Stomach (tissue), 9 donors: ENCODE measurements around the gene BUD13. TPM values are rescaled to one million over a fixed set of nuclear protein-coding genes. Genes with fewer than 3 reads are reported as not detected.

Experiments used
- DNase-seq, 2 donors: peaks; one replicate each; pipeline versions ENCODE4 v3.0.0 to v3.0.0-alpha.2; 2013 to 2019
- H3K27ac ChIP-seq, 5 donors: fragments of 200-600 bp in 4 of 5; sonication (generic) in 4 of 5; one replicate each; pipeline ENCODE4 v1.5.1; 2013 to 2019; ENCODE audit warnings: mild to moderate bottlenecking in 1 of 5, moderate library complexity in 1 of 5
- H3K27me3 ChIP-seq, 3 donors: fragments of 200-600 bp; sonication (generic); one replicate each; pipeline ENCODE4 v1.5.1; 2017 to 2019; ENCODE audit warnings: mixed run types in 1 of 3
- H3K36me3 ChIP-seq, 4 donors: fragments of 200-600 bp; sonication (generic); 1 replicate in 3 of 4; 2 replicates in 1 of 4; pipeline ENCODE4 v1.5.1; 2016 to 2019
- H3K4me1 ChIP-seq, 4 donors: fragments of 200-600 bp; sonication (generic); one replicate each; pipeline ENCODE4 v1.5.1; 2016 to 2019
- H3K4me3 ChIP-seq, 4 donors: fragments of 200-600 bp; sonication (generic) in 3 of 4; one replicate each; pipeline ENCODE4 v1.5.1; 2016 to 2019; ENCODE audit warnings: mild to moderate bottlenecking in 1 of 4
- H3K9me3 ChIP-seq, 4 donors: fragments of 200-600 bp; sonication (generic); one replicate each; pipeline ENCODE4 v1.5.1; 2016 to 2019
- EP300 ChIP-seq: sonication (generic); formaldehyde crosslinking; IDR thresholded peaks from one replicate; pipeline ENCODE4 v1.6.1; 2017; ENCODE audit warnings: antibody characterized with exemption
- POLR2A ChIP-seq, 4 donors: fragments of 450-650 bp; IDR thresholded peaks; one replicate each; pipeline ENCODE4 v1.6.1; 2016; ENCODE audit warnings: antibody characterized with exemption in 4 of 4, control low read depth in 2 of 4, mild to moderate bottlenecking in 1 of 4, moderate library complexity in 1 of 4
- POLR2AphosphoS5 ChIP-seq, 3 donors: sonication (generic); formaldehyde crosslinking; IDR thresholded peaks; one replicate each; pipeline ENCODE4 v1.6.1; 2016; ENCODE audit warnings: antibody characterized with exemption in 3 of 3
- WGBS, 5 donors: extraction: QIAGEN DNeasy Blood & Tissue Kit in 3 of 5; methylation state at CpG; one replicate each; pipeline versions ENCODE4 v1.1.5 to v1.1.7; 2013 to 2018; 5-methylcytosine and 5-hydroxymethylcytosine counted together
- intact Hi-C: fragments of 100-400 bp; cut with DNase I; formaldehyde crosslinking; loops from one replicate; pipeline ENCODE4 v1.15.1; 2023; ENCODE audit warnings: low total_unique reads
- polyA plus RNA-seq, 3 donors: library from polyadenylated mRNA; stranded (reverse); fragments of 200-250 nt; gene quantifications; one replicate each; pipeline ENCODE4 v1.2.3, GENCODE V29; 2013
- total RNA-seq, 5 donors: library from RNA; depleted of rRNA; stranded (reverse); fragments of >200 nt; gene quantifications; one replicate each; pipeline versions ENCODE4 v1.1.0 to v1.2.3, GENCODE V29; 2014 to 2016
- TF ChIP-seq, protein P1 (sequence below), 7 experiments: fragments of 450-650 bp in 4 of 7; fragments of 200-600 bp in 3 of 7; sonication (generic) in 3 of 7; IDR thresholded peaks; one replicate each; pipeline ENCODE4 v1.5.1; 2016 to 2019; ENCODE audit warnings: antibody characterized with exemption in 7 of 7, control low read depth in 2 of 7, mild to moderate bottlenecking in 1 of 7
- donor health status: healthy with polysubstance abuse.
- donor health status: Bipolar disorder and iron deficiency.
- donor health status: healthy.

The BUD13 gene
- total and polyA plus RNA-seq, 8 donors: 4.1 to 21.7 (median 15.8) TPM

DNA sequence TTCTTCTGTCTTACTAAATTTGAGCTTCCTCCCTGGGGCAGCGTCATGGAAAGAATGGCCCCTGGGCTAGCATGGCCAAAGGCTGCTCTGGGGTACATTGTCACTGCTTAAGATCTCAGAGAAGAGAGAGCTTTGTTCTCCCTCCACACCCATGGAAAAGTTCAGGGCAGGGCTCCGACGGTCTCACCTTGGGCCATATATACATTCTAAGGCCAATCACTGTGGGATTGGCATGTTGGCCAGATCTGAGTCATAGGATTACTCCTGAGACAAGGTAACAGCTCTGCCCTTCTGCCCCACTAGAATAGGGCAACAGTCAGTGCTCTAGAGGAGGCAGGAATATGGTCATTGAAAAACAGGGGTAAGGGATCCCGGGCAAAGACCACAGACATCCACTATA, 56.2 kb downstream of the BUD13 start:
- Histone ChIP-seq H3K27me3 (peaks cover 0 to 45% (median 0%) of the 10 kb centered on the region in 3 donors), H3K4me3 (no peak overlapping the region), H3K36me3 (no peaks in the 10 kb centered on the region), H3K9me3 (peaks cover 0 to 6% (median 0%) of the 10 kb centered on the region in 4 donors), H3K27ac (no peak overlapping the region), H3K4me1 (no peaks in the 10 kb centered on the region)
- 65 to 77% (median 75%) methylated on average over 4 of the region's 4 CpGs for WGBS, 5 donors
- intact Hi-C loops: no loop called here
- TF ChIP-seq, protein P1, sequence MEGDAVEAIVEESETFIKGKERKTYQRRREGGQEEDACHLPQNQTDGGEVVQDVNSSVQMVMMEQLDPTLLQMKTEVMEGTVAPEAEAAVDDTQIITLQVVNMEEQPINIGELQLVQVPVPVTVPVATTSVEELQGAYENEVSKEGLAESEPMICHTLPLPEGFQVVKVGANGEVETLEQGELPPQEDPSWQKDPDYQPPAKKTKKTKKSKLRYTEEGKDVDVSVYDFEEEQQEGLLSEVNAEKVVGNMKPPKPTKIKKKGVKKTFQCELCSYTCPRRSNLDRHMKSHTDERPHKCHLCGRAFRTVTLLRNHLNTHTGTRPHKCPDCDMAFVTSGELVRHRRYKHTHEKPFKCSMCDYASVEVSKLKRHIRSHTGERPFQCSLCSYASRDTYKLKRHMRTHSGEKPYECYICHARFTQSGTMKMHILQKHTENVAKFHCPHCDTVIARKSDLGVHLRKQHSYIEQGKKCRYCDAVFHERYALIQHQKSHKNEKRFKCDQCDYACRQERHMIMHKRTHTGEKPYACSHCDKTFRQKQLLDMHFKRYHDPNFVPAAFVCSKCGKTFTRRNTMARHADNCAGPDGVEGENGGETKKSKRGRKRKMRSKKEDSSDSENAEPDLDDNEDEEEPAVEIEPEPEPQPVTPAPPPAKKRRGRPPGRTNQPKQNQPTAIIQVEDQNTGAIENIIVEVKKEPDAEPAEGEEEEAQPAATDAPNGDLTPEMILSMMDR (IDR thresholded peaks at IDR 0.05): no peak
- no peak for TF ChIP-seq EP300
- DNase-seq: no peak

DNA sequence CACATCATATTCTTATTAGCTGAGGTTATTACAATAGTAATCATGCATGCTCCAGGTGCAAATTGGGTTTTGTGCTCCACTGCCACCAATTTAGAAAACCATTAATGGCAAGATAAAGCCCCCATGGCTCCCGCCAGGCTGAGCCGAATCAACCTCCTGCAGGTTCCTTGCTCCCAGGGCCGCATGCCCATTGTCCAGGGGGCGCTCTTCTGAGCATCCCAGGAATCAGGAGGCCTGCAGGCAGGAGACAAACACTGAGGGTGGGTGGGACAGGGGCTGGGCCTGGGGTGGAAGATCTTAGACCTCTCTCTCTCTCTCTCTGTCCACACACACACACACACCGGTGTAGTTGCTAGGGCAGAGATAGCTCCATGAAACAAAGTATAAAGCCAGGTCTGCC, 57.4 kb downstream of the BUD13 start:
- DNase-seq: no peak
- Histone ChIP-seq H3K4me1 (no peaks in the 10 kb centered on the region), H3K36me3 (no peaks in the 10 kb centered on the region), H3K4me3 (no peak overlapping the region), H3K27ac (no peak overlapping the region), H3K9me3 (peaks cover 0 to 6% (median 0%) of the 10 kb centered on the region in 4 donors), H3K27me3 (peaks cover 0 to 54% (median 0%) of the 10 kb centered on the region in 3 donors)
- intact Hi-C loops: no loop called here
- 72 to 87% (median 78%) methylated on average over 5 of the region's 5 CpGs for WGBS, 5 donors
- TF ChIP-seq POLR2A (IDR thresholded peaks at IDR 0.05) (no peak), POLR2AphosphoS5 (IDR thresholded peaks at IDR 0.05) (no peak), EP300 (no peak)
- TF ChIP-seq, protein P1 (IDR thresholded peaks at IDR 0.05): no peak

DNA sequence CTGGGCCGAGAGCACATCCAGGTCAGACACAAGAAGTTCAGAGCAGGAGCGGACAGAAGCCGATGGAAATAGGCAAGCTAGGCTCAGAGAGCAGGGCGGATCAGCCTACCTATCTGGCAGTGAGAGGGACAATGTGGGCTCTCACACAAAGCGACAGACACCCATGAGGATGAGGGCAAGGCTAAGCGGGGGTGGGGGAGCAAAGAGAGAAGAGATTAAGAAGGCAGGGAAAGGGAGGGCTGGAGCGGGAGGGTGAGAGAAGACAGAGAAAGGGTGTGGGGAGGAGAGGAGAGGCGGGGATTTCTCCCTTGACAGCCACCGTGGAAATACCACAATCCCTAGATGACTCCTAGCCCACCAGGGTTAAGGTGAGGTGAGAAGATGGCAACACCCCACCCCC, 57.9 kb downstream of the BUD13 start:
- Histone ChIP-seq H3K36me3 (no peaks in the 10 kb centered on the region), H3K27ac (no peak overlapping the region), H3K27me3 (peaks cover 0 to 55% (median 0%) of the 10 kb centered on the region in 3 donors), H3K4me3 (no peak overlapping the region), H3K9me3 (peaks cover 0 to 6% (median 0%) of the 10 kb centered on the region in 4 donors), H3K4me1 (no peaks in the 10 kb centered on the region)
- intact Hi-C loops: no loop called here
- TF ChIP-seq EP300 (no peak), POLR2AphosphoS5 (IDR thresholded peaks at IDR 0.05) (no peak), POLR2A (IDR thresholded peaks at IDR 0.05) (no peak)
- TF ChIP-seq, protein P1 (IDR thresholded peaks at IDR 0.05): no peak
- DNase-seq: no peak
- WGBS, 5 donors: 78 to 89% (median 85%) methylated on average over 9 of the region's 9 CpGs

DNA sequence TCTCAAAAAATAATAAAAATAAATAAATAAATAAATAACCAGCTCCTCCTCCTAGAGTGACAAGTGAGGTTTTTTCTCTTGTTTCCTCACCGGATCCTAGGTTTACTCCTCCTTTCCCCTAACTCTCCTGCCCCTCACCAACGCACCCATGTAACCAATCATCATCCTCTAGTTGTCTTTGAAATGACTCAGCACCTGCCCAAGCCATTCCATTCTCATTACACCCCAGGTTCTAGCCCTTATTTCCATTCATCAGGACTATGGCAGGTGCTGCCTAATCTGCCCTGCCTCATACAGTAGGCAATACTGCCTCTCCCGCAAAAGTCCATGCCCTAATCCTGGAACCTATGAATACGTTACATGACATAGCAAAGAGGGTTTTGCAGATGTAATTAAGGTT, 60.4 kb downstream of the BUD13 start:
- intact Hi-C loops: no loop called here
- no peak overlapping the region for H3K27ac ChIP-seq
- peaks cover 0 to 2% (median 2%) of the 10 kb centered on the region in 4 donors for H3K4me1 ChIP-seq
- 84 to 94% (median 91%) methylated on average over 4 of the region's 4 CpGs for WGBS, 5 donors
- peaks cover 0 to 78% (median 2%) of the 10 kb centered on the region in 3 donors for H3K27me3 ChIP-seq
- TF ChIP-seq, protein P1 (IDR thresholded peaks at IDR 0.05): no peak
- no peak for TF ChIP-seq POLR2A (IDR thresholded peaks at IDR 0.05)
- no peak for TF ChIP-seq POLR2AphosphoS5 (IDR thresholded peaks at IDR 0.05)
- no peak for TF ChIP-seq EP300
- no peak for DNase-seq
- no peak overlapping the region for H3K4me3 ChIP-seq
- no peaks in the 10 kb centered on the region for H3K36me3 ChIP-seq
- peaks cover 0 to 6% (median 0%) of the 10 kb centered on the region in 4 donors for H3K9me3 ChIP-seq
